Body of pancreas (tissue), 4 donors: Measurements from ENCODE around the gene ENTPD6.

ENCODE experiments used
- CTCF ChIP-seq, 7 experiments: fragments of 450-650 bp in 4 of 7; fragments of 200-600 bp in 3 of 7; sonication (generic) in 3 of 7; IDR thresholded peaks; one replicate each; pipeline ENCODE4 v1.5.1; 2016 to 2019; ENCODE audit warnings: antibody characterized with exemption in 7 of 7
- POLR2A ChIP-seq, 3 donors: fragments of 450-650 bp; IDR thresholded peaks; one replicate each; pipeline ENCODE4 v1.6.1; 2016; ENCODE audit warnings: antibody characterized with exemption in 3 of 3, mild to moderate bottlenecking in 2 of 3

- no peak for TF ChIP-seq CTCF (IDR thresholded peaks at IDR 0.05)
- TF ChIP-seq POLR2A (IDR thresholded peaks at IDR 0.05) = no peak
Observed at GRCh38 chr20:25259788-25260254, 64.3 kb downstream of the ENTPD6 start.
